HG03045 (cell line): ENCODE results near the gene GCHFR.

Experiments
- ATAC-seq: cut with Tn5 transposase; IDR thresholded peaks from one replicate; pipeline ENCODE4 v1.9.1; 2021; ENCODE audit warnings: mild to moderate bottlenecking, moderate library complexity; ENCODE audit not compliant: unreplicated experiment

Gene GCHFR

DNA sequence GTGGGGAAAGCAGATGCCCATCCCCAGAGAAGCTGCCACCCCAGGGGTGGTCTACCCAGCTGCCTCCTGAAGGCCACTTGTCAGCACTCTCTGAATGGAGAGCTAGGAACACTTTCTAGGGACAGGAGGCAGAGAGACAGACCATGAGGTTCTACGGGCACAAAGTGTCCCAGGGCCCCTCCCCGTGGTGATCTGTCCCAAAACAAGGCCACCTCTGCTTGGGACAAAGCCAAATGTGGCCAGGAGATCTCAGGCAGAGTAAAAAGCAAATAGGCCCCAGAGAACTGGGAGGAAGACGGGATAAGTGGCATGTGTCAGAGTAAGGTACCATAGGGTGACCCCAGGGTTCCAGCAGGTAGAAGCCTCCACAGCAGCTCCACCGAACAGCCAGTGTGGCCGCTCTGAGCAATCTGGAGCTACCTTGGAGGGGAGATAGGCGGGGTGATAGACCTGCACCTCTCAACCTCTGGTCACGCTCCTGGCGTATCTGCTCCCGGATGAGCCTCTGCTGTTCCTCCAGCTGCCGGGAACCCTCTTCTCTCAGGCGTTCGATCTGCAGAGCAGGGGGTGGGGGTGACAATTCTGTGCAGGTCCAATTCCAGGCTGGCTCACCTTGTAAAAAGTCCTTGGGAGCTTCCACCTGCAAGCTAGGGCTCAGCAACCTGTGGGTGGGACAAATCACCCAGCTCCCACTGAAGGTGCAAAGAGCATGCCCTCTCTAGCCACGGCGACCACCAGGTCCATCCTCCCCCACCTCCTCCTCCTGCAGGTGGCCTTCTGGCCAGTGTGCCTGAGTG, 12.1 kb downstream of the GCHFR start:
- no peak for ATAC-seq

DNA sequence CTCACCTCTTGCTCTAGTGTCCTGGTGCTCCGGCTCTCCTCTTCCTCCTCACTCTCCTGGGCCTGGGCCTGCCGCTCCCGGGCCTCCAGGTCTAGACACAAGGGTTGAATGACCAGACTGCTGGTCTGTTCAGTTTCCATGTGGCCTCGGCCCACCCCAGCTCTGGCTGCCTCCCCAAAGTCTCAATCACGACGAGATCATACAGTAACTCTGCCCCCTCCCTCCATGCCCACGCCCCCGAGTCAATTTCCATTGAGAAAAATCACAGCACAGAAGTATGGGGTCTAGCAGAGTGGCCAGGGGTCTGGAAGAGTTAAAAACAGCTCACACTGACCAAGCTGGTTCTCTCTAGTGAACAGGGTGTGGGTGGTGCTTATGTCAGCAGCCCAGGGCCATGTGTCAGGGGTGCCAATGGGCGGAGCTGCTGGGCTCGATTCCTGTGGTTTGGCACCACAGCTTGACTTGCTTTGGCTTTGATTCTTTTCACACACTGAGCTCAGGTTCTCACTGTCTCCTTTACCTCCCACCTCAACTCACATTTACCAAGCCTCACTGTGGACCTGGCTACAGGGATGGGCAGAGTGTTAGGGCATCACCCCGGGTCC, 12.8 kb downstream of the GCHFR start:
- ATAC-seq = no peak

DNA sequence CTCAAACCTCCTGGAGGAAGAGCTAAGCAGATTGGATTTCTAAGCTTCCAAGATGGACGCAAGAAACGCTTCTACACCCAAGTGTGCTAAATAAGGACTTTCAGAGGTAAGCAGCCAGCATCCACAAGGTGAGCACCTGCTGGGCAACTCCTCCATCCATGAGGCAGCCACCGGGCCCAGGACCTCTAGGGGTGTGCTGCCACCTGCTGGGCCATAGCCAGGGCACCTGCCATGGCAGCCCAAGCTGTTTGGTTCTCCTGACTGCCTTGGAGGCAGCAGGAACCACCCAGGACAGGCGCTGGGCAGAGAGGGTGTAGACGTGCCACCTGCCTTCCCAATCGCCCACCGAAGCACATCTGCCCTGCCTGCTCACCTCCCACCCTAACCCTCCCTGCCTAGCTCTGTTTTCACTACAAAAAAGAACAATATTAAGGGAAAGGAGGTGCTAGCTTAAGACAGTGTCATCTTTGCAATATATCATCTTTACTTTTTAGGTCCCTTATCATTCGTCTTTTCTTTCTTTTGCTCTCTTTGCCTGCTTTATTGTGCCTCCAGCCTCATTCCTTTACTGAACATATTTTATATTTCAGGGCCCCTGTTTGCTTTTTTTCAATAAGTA, 18.9 kb downstream of the GCHFR start:
- ATAC-seq = peak; percentile 53

DNA sequence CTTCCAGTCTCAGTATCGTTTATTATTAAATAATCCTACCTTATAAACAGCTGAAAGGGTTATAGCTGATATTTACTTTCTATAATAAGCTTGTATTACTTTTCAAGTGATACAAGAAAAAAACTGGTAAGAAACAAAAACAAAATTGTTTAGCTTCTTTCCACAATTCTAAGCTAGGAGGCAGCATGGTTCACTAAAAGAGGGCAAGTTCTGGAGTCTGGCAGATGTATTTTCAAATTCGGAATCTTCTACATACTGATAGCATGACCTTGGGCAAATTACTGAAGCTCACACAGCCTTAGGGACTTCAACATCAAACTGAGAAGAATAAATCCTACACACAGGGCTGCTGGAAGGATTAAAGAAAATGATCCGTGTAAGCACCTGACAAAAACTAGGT, 21.3 kb downstream of the GCHFR start:
- ATAC-seq = no peak

DNA sequence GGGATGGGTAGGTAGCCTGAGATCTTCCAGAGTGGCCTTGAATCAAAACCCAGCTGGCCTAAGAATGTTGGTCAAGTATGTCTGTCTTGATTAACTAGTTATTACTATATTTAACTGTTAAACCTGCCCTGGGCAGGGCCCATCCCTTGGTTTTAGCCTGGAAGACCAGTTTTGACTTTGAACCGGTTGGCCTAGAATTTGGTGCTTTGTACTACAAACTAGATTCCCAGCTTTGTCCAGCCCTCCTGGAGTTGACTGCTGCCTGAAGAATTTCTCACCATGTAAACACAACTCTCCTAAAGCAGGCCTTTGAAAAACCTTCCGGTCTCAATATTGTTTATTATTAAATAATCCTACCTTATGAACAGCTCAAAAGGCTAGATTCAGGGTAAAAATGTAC, 21.9 kb downstream of the GCHFR start:
- ATAC-seq = no peak

DNA sequence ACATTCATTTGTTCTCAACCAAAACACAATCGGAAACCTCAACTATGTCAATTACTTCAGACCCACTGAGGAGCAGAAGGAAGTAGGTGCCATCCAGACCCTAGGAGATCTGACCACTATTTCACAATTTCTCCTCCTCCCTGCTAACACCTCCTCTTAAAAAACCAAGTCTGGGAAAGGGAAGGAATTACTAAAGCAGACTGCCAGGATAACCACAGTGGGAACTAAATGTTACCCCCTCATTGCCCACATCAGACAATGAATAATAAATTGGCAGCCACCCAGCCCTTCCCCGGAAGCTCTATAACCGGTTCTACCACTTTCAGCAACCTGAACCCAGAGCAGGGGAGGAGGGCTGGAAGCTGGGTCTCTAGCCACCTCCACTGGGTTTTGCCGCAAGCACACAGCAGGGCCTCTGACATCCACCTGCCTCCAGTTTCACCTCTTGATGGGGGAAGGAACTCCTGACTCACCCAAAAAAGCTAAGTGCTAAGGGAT, 23.5 kb downstream of the GCHFR start:
- no peak for ATAC-seq

DNA sequence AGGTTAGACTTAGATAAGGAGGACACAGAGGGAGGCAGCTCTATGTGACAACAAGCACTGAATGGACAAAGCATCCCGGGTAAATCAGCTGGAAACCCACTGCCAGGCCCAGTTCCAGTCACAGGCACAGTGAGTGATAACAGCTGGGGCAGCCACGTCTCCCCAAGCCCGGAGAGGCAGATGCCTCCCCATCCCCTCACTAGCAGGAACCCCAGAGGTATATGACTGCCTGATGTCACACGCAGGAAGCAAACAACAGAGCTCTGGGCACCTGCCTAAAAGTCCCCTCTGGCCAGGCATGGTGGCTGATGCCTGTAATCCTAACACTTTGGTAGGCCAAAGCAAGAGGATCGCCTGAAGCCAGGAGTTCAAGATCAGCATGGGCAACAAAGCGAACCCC, 24.1 kb downstream of the GCHFR start:
- ATAC-seq = no peak

DNA sequence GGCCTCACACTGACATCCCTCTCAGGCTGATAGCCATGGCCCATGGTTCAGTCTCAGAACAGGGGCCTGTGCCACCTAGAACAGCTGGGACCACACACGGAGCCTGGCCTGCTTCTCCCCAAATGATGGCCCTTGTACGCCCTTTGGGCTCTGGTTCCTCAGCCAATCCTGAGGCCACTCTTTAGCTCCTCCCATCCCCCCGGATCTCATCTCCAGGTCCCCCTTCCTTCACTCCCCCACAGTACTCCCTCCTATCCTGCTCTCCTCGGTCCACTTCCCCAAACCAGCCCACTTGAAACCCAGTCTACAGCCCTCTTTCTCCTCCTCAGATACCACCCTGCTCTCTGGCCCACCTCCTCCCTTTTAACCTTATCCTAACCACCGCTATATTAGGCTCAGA, 25.3 kb downstream of the GCHFR start:
- ATAC-seq = no peak

DNA sequence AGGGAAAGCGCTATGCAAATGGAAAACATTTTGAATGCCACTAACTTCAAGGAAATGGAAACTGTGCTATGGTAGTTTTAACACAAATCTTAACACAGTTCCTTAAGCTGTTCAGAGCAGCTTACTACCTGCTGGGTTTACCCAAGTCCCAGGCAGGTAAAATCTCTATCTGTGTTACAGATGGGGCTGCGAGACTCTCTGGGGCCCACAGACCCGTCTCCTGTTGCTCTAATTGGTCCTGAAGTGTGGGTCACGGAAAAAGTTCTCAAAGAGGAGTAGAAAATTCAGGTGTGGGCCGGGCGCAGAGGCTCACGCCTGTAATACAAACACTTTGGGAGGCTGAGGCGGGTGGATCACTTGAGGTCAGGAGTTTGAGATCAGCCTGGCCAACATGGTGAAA, 26.1 kb downstream of the GCHFR start:
- ATAC-seq = no peak

DNA sequence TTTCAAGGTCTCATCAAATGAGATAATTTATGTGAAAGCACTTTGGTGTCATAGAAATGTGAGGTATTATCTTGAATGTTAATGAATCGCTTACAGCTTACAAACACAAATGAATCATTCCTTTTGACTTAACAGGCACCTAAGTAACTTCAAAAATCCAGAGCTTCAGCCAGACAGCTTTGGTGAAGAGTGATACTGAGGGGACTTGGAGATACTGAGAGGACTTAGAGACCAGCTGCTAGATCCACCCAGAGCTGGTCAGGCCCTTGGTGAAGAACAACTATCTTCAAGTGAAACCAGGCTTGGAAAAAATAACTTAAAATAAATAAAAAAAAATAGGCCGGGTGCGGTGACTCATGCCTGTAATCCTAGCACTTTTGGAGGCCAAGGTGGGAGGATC, 26.9 kb downstream of the GCHFR start:
- ATAC-seq = no peak

DNA sequence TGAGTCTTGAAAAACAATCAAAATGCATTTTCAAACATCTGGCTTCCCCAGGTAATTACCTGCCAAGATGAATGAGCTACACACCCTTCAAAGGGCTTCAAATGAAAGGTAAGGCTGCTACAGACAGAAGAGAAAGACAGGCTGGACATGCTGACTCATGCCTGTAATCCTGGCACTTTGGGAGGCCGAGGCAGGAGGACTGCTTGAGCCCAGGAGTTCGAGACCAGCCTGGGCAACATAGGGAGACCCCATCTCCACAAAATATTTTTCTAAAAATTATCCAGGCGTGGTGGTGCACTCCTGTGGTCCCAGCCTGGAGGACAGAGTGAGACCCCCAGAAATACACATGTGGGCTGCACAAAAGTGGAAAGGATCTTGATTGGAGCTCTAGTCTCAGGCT, 28.5 kb downstream of the GCHFR start:
- ATAC-seq = no peak

DNA sequence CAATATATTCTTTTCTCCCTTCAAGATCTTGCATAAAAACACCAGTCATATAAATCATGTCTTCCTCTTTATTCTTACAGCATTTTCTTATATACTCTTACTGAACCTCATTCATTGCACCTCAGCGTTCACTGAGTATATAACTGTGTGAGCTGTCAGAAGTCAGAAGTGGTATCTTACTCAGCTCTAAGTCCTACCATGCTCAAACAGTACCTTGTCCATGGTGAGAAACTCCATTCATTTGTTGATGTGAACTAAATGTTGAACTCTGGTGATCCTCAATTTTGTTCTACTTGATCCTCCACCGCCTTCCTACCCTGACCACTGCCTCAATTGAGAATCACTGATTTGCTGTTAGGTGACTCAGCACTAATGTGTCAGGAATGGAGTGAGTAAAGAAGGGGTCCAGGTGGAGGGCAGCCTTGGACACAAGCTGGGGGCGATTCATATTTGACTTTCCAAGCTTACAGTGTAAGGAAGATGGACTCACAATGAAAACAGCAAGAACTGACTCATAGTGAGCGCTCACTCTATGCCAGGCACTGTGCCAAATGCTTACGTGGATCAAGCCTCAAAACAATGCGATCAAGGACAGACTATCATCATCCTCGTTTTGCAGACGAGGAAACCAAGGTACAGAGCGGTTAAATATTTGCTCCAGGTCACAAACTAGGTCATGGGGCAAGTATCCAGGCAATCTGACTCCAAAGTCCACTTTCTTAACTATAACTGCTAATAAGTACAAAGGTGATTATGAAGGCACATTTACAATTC, 29.5 kb downstream of the GCHFR start:
- ATAC-seq = no peak

DNA sequence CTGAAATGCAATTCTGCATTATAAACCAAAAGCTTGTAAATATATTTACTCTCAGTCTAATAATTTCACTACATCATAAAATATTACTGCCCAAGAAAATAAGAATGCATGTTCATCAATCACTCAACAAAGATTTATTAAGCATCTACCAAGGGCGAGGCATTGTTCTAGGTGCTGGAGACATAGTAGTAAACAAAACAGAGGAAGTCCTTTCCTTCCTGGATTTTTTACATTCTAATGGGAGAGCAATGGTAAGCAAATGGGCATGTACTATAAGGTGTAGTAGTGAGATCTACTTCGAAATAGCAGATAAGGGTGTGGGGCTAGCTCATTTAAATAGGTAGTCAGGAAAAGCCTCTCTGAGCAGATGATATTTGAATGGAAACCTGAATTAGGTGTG, 32.2 kb downstream of the GCHFR start:
- ATAC-seq = no peak

DNA sequence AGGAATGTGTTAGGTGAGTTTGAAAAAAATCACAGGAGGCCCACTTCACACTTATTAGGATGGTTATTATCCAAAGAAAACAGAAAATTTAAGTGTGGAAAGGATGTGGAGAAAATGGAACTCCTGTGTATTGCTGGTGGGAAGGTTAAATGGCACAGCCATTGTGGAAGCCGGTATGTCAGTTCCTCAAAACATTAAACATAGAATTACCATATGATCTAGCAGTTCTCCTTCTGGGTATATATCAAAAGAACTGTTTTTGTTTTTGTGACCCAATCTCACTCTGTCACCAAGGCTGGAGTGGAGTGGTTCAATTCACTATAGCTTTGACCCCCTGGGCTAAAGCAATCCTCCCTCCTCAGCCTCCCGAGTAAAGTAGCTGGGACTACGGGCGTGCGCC, 32.6 kb downstream of the GCHFR start:
- no peak for ATAC-seq

DNA sequence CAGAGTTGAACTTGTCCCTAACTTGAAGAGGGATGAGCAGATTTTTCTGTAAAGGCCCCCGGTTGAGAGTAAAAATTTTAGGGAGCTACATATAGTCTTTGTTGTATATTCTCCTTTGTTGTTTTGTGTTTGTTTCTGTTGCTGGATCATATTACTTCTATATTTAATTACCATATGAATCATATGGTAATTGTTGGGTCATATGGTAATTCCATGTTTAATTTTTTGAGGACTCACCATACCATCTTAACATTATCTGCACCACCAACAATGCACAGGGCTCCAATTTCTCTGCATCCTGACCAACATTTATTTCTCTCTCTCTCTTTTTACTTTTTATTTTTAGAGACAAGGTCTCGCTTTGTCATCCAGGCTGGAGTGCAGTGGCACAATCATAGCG, 35.7 kb downstream of the GCHFR start:
- ATAC-seq = no peak

DNA sequence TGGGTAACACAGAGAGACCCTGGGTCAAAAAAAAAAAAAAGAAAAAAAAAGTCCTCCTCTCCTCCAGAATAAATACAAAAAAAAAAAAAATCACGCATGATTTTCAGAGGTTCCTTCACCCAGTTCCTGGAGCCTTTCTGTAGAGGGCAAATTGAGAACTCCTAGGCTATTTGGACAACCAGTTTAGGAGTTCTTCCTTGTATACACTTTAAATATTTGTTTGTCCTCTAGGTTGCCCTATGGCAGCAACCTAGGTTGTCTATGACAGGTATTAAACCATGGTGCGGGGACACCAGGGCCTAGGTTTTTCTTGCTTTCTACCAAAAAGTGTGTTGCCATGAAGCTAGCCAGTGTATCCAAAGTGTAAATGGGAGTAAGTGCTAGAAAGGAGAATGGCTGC, 39.2 kb downstream of the GCHFR start:
- ATAC-seq = no peak

DNA sequence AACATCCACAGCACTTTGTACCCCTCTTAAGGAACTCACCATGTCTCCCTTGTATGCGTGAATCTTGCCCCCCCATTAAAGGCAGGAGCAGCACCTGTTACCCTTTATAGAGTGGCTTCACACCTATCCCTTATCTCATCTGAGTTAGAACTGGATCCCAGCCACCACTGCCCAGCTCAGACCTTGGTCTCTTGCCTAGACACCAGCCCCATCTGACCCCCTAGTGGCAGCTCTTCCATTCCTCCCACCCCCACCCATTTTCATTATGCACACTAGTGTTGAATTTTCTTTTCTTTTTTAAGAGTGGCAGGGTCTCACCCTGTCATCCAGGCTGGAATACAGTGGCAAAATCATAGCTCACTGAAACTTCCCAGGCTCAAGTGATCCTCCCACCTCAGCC, 39.8 kb downstream of the GCHFR start:
- no peak for ATAC-seq

DNA sequence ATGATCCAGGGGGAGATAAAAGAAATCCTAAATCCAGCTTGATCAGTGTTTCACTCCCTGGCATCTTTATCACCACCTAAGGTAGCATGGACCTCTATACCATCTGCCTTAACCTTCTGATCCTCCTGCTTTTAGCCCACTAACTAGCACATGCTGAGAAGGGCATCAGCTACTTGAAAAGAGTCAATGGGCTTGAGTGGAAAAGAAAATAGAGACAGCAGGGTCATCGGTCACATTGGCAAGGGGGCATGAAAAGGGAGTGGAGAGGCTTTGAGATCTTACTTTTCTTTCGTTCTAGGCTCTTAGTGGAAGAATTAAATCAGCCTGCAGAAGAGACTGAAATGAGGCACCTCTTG, 42.8 kb downstream of the GCHFR start:
- ATAC-seq = no peak

DNA sequence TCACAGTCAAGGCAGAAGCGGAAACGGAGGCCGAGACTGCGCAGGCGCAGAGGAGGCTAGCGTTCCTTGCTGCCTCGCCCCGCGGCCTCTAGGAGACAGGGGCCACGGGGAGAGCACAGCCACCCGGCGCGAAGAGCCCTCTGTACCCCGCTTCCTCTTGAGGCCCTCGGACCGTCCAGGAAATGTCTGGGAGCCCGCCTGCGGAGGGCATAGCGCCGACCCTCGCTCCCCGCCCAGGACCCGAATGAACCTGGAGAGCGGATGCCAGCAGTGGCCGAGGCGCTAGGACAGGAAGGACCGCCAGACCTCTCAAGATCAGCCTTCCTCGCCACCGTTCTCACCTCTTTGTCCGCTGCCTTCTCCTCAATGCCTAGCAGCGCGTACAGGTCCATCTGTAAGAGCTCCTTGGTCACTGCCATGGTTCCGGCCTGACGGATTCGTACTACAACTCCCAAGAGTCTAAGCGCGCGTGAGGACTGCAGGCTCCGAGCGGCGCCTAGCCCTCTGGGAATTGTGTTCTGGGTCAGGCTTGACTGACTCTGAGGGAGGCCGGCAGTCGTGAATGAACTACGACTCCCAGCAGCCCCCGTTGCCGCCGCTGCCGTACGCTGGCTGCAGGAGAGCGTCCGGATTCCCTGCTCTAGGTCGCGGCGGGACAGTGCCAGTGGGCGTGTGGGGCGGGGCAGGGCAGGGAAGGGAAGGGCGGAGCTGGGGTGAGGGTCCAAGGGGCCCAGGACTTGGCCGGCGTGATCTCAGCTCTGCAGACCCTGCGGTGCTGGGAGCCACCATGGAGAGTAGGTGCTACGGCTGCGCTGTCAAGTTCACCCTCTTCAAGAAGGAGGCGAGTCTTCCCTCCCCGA, 43.4 kb downstream of the GCHFR start, which contains the start of the genes DNAJC17 and ZFYVE19:
TSS of gene DNAJC17 (minus strand) at position 446 of the 860 bp plus-strand sequence. CDS start at position 419, 27 bp downstream.
TSS of gene ZFYVE19 (plus strand) at position 62 of the 860 bp plus-strand sequence. CDS start at position 563, 501 bp downstream.
- ATAC-seq = peak; percentile 95

DNA sequence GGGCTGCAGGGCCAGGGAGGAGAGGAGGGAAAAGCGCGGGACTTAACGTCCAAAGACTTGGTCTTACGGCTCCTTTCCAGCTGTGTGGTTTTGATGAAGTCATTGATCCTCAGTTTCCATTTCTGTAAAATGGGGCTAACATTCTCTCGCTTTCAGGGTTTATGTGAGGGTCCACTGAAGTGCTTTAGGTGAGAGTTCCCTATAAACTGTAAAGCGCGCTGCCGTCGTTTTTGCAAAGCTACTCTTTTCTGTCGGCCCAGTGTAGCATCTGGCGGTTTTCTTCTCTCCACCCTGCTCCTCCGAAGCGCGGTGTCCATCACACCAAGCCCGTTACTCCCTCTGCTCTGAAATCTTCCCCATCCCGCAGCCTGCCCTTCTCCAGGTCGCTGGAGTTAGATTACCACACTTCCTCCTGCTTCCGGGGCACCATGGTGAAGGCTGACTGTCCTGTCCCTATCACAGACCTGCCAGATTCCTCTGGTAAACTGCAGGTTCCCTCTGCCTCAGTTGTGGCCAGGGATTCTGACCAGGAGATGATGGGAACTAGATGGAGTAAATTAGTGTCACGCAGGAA, 44.1 kb downstream of the GCHFR start:
- ATAC-seq = no peak
